Measurements from ENCODE around the gene RPRD1B.

RPRD1B gene, protein sequence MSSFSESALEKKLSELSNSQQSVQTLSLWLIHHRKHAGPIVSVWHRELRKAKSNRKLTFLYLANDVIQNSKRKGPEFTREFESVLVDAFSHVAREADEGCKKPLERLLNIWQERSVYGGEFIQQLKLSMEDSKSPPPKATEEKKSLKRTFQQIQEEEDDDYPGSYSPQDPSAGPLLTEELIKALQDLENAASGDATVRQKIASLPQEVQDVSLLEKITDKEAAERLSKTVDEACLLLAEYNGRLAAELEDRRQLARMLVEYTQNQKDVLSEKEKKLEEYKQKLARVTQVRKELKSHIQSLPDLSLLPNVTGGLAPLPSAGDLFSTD

DNA sequence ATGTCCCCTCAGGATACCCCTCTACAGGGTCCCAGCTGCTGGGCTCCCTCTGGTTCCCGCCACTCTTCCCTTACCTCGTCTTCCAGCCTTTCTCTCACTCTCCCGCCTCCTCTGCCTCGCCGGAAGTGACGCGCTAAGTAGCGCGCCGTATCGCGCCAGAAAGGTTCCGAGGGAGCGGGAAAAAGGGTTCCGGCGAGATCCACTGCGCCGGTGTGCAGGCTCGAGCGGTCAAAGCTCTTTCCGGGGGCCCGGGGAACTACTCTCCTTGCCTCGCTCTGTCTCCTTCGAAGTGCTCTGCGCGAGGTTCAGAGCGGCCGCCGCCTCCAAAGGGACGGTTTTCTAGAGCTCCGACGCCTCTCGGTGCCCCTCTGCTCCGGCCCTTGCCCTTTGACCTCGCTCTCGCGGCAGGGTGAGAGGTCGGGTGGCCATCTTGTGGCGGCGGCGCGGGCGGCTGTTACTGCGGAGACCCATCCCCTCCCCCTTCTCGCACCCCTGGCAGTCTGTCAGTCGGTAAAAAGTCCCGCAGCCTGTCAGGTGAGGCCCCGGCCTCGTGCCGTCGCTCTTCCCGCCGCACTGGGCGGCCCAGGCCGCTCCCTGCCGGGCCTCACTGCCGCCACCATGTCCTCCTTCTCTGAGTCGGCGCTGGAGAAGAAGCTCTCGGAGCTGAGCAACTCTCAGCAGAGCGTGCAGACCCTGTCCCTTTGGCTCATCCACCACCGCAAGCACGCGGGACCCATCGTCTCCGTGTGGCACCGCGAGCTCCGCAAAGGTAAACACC lies at the start of gene RPRD1B, which contains the start of gene TTI1:
RPRD1B (plus strand) TSS at position 417 of the 778 bp plus-strand sequence; CDS start at position 619, 202 bp downstream.
TTI1 (minus strand) TSS at position 127 of the 778 bp plus-strand sequence. CDS start 19,640 bp downstream, outside the sequence.
- peak; percentile 87 for DNase-seq

DNA sequence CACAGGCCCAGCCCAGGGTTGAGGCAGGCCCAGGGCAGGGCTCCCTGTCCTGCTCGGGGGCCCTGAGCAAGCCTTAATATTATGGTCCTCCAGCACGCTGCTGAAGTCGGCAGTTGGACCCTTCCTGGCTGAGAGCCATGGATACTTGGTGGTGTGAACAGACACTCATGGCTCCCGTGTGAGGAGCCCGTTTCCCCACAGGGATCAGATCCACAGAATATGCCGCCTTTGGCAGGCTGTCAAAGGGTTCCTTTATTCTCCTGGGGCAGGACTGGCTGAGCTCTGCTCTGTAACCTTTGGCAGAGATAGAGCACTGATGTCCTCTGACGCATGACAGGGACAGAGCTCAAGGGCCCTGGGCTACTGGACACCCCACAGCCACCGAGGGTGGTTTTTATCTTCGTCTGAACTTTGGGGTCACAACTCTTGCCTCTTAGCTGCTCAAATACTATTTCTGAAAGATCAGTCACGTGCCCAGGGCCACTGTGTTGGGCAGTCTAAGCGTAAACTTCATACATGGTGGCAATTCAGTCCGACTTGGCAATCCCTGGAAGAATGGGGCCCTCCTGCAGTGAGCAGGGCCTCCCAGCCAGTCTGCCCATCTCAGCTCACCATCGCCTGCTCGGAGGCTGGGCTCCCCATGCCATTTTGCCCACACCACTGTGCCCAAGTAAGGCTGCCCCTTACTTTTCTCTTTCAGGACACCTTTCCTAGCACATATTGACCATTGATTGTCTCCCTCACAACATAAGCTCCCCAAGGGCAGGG lies 49.3 kb upstream of the RPRD1B start:
- no peak for DNase-seq

DNA sequence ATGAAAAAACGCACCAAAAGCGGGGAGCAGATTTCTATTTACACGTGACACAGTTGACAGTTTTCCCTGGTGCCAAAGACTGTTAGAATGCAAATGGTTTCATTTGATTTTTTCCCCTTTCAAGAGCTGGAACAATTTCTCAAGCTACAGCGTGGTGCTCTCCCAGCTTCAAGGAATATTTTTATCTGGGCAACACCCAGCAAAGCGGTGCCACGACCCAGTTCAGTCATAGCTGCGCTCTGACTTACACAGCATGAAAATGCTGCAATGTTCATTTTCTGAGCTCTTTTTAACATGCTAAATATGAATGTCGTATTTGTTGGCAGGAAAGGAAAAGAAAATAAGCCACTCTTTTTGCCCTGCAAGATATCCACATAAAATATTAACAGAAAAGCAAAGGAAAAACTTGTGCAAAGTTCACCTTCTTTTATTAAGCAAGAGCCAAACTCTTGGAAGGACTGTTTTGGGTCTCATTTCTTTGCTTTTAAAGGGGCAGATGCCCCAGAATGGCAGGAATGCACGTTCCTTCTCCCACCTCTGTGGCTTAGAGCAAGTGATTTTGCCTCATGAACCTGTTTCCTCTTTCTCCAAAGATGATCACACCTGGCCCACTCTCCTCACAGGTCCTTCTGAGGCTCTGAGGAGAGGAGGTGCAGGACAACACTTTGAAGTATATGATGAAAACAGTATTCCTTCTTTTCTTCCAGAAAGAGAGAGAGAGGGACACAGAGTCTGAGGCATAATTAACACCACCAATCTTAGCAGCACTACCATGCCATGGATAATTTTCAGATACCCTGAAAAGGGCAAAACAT lies 47.3 kb upstream of the RPRD1B start:
- DNase-seq, result no peak

DNA sequence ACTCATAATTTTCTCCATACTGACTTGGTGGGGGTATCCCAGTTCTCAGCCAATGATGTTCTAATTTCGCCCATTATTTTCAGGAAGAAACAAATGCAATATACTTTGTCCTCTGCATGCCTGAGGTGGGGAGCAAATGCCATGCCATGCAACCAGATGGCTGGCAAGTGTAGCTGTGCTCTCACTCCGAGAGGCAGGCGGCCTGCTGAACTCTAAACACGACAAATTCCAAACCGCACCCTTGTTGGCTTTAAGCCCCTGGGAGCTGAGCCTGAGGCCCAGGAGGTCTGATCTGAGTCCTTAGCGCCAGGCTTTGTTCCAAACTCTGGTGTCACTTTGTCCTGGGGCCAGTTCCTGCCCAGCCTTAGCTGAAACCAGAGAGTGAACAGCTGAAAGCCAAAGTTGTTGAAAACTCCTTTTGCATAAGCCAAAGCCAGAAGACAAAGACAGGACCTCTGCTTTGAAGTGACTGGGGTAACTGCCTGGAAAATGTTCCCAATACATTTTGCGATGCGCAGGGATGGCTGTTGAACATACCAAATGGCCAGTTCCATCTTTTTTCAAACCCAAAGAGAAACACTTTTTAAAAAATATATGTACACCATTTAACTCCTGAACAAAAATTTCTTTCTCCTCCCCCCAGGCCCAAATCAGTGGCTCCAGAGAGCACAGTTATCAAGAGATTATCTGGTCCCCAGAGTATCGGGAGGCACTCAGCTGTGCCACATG lies 46.5 kb upstream of the RPRD1B start:
- DNase-seq, result no peak

DNA sequence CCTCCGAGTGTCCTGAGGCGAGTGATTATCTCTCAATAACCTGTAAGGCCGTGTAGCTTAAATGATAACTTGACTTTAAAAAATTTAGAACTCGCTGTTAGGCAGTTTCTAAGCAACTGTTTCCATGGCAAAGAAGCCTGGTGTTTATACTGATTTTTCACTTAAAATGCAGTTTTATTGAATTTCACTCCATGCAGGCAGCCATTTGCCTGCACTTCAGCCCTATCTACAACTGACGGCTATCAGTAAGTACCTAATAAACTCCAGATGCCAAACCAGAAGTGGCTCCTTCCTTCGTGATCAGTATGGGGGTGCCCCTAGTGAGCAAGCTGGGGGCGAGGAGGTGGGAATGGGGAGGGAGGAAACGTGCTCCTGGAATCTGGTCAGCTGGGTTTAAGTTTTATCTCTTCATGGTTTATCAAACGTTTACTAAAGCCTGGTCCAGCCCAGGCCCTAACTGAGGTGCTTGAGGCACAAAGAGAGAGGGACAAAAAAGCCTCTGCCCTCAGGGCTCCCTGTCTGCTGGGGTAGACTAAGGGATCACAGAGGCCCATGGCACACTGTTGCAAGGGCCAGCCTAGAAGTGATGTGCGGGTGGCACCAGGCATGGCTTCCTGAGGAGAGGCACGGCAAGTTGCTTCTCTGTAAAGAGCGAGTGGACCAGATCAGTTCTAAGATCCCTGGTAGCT lies 45.8 kb upstream of the RPRD1B start:
- DNase-seq, result no peak

DNA sequence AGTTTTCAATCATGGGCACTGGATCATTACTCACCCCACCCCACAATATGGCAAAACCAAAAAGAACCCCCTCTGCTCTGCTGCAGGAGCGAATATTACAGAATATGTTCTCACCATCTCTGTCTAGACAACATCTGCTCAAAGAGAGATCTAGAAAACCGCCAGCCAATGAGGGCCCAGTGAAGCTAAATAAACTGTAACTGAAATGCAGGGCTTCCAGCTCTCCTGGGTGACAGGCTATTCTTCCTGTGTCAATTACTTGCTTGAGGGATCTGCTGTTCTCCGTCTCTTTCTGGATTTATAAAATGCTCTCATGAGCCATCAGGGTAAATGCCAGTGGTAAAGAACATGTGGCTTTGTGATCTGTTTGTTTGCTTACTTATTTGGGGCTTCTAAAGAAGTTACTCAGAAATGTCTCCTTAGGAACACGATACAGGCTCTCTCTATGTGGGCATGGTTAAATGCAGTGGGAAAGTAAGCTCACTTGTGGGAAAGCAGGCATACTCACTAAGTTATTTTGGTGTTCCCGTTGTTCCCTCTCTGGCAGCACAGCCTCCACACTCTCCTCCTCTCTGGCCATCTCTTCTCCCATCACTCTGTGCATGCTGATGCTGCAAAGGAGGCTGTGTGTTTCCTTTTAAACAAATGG lies 45.1 kb upstream of the RPRD1B start:
- DNase-seq, result no peak

DNA sequence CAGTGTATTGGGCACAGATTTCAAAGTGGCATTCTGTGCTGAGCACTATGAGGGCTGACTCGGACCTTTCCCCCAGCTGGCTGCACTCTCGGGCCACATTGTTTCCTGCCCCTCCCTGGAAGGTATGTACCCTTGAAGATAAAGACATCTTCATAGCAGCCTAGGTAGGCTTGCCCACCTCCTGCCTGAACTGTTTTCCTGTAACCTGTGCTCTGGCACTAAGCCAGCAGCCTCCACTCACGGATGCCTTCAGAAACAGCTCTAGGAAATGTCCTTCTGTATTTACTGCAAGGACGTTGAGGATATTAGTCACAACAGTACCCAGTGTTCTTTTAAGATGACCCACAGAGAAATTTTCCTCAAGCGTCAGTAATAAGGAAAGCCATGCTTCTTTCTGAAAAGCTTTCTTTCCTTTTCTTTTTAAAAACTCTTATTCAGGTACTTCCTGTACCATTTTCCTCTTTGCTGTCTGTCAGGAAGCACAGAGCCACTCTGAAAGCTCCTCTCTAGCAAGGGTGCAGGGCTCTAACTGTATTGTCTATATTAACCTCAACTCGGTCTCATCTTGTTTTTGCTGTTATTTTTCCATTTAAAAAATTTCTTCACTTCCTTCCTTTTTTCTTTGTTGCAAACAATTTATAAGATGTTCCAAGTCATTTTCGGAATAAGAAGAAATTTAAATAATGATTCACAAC lies 43.8 kb upstream of the RPRD1B start:
- no peak for DNase-seq

DNA sequence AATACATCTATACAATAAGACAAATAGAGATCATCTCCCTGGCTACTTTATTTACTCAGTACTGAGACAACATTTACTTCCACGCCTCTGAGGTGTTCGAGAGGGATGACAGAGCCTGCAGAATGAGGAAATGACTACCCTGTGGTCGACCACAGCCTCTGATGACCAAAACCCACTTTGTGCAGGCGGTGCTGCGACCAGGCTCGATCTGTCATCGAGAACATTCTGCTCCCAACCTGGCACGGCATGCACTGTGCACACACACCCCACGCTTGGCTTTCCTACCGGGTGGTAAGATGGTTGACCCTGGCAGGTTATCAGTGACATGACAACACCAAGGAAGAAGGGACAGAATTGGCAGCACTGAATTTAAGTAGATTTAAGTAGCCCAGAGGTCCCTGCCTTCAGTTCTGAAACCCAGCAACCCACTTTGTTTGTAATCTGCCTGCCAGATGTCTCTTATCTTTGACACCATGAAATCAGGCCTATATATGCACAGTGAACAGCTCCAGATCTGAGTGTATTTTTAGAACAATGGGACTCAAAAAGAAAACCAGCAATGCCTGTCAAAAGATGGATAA lies 42.9 kb upstream of the RPRD1B start:
- DNase-seq, result no peak

DNA sequence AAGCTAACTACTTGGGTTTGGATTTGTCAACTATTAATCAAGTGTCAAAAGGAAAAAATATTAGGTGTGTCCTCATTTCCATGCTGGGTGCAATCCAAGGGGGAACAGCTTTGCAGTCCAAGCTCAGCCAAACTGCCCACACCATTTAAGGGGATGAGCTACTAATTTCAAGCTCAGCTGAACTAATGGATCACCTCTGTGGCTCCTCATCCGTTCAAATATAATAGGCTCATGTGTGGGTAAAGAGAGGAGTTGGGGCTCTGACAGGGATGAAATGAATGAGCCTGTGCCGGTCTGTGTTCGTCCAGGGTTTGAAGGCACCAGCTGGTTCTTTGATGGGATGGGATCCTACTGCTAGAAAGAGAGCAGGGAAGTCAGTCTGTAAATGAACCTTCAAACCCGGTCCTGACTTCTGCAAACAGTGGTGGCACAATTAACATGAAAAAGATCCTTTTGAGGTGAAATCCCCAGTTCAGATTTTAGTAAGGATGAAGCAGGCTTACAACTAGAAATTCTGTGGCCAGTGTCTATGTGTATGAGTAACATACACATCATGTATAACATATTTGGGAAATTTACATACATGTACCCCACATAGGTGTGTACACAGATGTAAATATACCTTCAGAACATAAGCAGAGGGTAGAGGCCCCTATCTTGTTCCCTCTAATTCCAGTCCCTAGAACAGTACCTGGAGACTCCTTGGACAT lies 42.2 kb upstream of the RPRD1B start:
- DNase-seq, result no peak

DNA sequence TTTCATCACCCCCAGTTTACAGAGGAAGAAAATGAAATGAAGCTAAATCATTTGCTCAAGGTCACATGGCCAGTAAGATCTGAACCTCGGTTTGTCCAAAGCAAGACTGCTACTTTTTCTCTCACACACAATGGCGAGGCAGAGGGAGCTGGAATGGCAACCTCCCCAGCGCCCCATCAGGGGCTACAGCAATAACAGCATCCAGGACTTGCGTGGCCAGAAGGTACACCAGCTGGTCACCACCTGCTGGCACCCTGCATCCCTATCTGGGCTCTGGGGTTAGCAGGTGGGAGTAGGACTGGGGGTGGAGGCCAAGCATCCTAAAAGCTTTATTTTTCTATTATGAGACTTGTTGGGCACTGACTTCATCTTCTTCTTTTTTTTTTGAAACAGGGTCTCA lies 41.6 kb upstream of the RPRD1B start:
- no peak for DNase-seq

DNA sequence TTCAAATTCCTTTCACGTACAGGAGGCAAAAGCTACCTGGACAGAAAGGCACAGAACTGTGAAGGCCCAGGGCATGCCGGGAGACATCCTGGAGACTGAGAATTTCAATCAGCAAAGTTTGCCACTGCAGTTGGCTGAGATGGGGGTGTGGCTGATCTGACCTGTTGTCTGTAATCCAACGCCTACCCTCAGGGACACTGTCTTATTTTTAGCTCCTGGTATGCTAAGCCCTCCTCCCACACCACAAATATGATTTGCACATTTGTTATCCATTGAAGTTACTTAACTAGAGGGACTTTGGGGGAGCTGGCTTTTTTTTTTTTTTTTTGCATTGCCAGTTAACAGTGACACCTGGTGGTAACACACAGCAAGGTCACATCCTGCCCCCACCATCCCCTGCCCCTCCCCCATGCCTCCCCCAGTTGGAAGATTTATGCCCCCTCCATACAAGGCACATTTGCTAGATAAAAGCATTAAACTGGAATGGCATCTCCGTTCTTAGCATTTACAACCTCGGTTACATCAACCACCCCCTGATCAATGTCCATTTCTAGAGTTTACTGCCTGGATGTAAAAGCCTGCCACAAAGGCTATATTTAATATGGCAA lies 40.6 kb upstream of the RPRD1B start:
- DNase-seq, result no peak

DNA sequence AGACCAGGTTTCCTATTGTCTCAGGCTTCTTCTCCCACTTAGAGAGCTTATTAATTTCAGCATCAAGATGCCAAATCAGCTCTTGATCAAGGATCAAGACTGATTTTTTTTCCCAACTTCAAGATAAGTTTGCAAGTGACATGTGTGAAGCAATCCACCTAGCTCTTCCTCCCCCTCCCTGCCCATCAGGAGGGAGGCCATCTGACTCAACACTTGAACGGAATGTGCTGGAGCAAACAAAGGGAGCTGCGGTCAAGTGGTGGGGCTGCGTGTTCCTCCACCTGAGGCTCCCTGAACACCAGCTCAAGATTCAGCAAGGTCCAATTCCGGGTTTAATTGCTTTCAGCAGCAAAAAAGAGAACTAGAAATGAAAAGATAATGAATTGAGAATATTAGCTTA lies 39.0 kb upstream of the RPRD1B start:
- no peak for DNase-seq

DNA sequence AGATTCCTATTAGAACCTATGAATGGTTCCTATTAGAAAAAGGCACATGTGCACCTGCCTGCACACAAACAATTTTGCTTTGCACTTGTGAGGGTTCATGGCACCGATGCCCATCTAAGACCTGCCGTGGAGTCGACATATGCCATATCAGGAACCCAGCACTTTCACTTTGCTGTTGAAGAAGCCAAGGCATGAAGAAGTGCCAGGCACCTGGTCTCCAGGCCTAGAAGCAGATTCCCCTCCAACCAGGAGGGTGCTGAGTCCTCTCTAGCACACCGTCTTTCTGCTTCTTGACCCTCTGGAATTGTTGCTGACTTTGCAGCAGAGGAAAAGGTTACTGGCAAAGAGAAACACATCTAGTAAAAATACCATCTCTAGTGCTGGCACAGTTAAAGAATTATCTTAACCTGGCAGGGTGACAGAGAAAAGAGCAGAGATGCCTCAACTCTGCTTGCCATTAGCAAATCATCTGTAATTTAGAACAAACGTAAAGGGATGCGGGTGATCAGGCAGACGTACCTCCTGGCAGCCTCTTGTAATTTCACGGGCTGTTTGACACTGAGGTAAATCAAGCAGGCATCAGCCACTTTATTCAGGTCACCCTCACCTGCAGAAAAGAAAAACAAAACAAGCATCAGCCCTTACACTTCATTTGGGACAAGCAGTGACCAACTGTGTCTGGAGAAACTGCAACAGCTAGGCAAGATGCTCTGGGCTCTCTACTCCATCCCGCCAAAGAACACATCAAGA lies 37.5 kb upstream of the RPRD1B start:
- no peak for DNase-seq

DNA sequence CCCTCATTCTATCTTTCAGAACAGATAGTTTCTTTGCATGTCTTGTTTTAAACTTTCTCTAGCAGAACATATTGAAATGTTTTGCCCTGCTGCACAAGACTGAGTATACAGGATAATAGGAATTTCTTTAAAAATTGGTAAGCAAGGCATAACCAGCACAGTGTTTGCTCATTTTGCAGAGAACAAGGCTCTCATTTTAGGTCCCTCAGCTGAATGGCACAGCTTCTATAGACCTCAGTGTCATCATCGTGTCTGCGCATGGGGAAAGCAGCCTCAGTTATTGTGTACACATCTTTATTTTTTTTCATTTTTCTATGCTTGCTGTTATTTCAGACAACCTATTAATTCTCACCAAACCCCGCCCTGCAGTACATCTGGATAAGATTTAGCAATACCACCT lies 36.0 kb upstream of the RPRD1B start:
- DNase-seq, result no peak

DNA sequence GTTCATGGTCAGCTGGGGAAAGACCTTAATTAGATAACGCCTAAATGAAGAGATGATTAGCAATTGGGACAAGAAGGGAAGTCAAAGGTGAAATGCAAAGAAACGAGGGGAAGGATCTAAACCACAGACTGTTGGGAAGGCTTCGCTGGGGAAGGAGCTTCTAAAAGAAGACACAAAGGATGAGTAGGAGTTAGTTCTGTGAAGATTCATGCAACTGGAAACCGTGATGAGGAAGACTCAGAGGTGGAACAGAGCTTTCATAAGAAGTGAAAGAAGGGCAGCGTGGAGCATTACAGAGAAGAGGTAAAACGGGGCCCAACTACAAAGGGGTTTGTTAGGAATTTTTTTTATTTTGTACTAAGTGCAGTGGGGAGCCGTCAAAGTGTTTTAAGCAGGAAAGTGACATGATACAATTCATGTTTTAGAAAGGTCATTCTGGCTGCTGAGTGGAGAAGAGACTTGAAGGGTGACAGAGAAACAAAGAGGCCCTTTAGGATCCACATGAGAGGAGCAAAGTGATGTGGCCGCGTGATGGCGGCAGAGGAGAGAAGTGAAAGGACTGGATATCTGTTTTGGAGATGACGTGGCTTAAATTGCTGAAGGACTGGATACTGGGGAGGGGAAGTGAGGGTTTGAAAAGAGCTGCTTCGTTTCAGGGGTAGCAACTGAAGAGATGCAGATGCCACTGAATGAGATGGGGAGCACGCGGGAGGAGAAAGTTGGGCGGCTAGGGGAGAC lies 33.9 kb upstream of the RPRD1B start:
- no peak for DNase-seq

DNA sequence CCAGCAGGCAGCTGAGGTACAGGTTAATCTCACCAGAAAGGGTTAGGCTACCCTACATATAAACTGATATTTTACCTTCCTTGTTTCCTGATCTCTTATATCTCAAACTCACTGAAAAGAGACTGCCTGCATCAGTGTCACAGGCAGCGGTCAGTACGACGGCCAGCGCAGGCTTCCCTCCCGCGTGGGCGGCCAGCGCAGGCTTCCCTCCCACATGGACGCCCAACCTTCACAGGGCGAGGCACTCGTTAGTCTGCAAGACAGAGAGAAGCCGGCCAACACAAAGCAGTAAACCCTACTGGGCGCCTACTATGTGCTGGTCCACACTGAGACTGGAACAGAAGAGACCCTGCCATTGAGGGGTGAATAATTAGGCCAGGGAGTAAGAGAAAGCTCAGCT lies 33.3 kb upstream of the RPRD1B start:
- no peak for DNase-seq
